HepG2 (cell line): ENCODE data around the gene MFAP1.

Source experiments
- DPF2 ChIP-seq: sonication (generic); formaldehyde crosslinking; IDR thresholded peaks from 2 replicates; pipeline ENCODE4 v1.4.0; 2020; ENCODE audit warnings: mild to moderate bottlenecking, low read depth, missing genetic modification reagents, borderline replicate concordance
- FOXA1 ChIP-seq, 2 experiments: fragments of 450-650 bp in 1 of 2; sonication (generic) in 1 of 2; formaldehyde crosslinking in 1 of 2; IDR thresholded peaks; 2 replicates each; pipeline versions ENCODE4 v1.4.0 to v1.6.1; 2016 to 2020; ENCODE audit warnings: missing genetic modification reagents in 1 of 2
- RAD21 ChIP-seq: fragments of 450-650 bp; formaldehyde crosslinking; IDR thresholded peaks from 2 replicates; pipeline ENCODE4 v1.5.0; 2020; ENCODE audit warnings: mild to moderate bottlenecking
- RFX5 ChIP-seq: IDR thresholded peaks from 2 replicates; pipeline ENCODE4 v1.6.1; 2011; ENCODE audit warnings: low read depth, low read length, improper control_type of control experiment
- SP2 ChIP-seq: sonication (generic); formaldehyde crosslinking; IDR thresholded peaks from 2 replicates; pipeline ENCODE4 v1.5.1; 2020; ENCODE audit warnings: mild to moderate bottlenecking, missing genetic modification reagents
- STAT5B ChIP-seq: sonication (generic); formaldehyde crosslinking; IDR thresholded peaks from 2 replicates; pipeline ENCODE4 v1.4.0; 2020; ENCODE audit warnings: missing genetic modification reagents
- ZFP1 ChIP-seq: IDR thresholded peaks from 2 replicates; pipeline ENCODE4 v1.6.1; 2016
- ZNF256 ChIP-seq: sonication (generic); formaldehyde crosslinking; conservative IDR thresholded peaks from 2 replicates; pipeline ENCODE4 v1.4.0; 2020; ENCODE audit warnings: missing genetic modification reagents
- TF ChIP-seq, protein P1 (sequence below): IDR thresholded peaks from 2 replicates; pipeline ENCODE4 v1.6.1; 2016; ENCODE audit warnings: missing compliant biosample characterization, missing genetic modification reagents, borderline replicate concordance
- TF ChIP-seq, protein P2 (sequence below): sonication (generic); formaldehyde crosslinking; IDR thresholded peaks from 2 replicates; pipeline ENCODE4 v1.8.1; 2023; ENCODE audit warnings: mild to moderate bottlenecking, missing genetic modification reagents
- TF ChIP-seq, protein P3 (sequence below): sonication (generic); formaldehyde crosslinking; IDR thresholded peaks from 2 replicates; pipeline ENCODE4 v1.5.0; 2020; ENCODE audit warnings: mild to moderate bottlenecking, missing genetic modification reagents, moderate library complexity
- TF ChIP-seq, protein P4 (sequence below): IDR thresholded peaks from 2 replicates; pipeline ENCODE4 v1.4.0; 2020; ENCODE audit warnings: mild to moderate bottlenecking, missing genetic modification reagents

DNA sequence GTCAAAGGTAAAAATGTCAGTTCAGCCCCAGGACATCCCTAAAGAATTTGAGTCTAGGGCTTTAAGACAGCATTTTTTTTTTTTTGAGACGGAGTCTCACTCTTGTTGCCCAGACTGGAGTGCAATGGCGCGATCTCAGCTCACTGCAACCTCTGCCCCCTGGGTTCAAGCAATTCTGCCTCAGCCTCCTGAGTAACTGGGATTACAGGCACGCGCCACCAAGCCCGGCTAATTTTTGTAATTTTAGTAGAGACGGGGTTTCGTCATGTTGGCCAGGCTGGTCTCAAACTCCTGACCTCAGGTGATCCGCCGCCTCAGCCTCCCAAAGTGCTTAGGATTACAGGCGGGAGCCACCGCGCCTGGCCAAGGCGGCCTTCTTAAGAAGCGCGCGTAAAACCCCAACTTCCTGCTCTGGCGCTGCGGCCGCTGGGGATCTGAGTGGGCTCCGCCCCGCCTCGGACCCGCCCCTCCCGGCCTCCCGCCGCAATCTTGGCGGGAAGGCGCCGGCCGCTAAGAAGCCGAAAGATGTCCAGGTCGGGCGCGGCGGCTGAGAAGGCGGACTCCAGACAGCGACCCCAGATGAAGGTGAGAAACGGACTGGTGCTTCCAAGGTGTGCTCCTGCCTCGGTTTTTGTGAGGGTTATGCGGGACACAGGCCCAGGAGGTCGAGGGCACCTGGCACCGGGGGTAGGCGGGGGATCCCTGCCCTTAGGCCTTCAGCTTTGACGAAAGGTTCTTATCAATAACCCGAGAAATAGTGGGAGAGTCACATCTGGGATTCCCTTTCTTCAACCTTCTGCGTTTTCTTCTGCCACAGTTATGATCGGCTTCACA lies 2.2 kb upstream of the MFAP1 start, which contains the start of gene WDR76:
- no peak for TF ChIP-seq ZNF256
- TF ChIP-seq, protein P1, sequence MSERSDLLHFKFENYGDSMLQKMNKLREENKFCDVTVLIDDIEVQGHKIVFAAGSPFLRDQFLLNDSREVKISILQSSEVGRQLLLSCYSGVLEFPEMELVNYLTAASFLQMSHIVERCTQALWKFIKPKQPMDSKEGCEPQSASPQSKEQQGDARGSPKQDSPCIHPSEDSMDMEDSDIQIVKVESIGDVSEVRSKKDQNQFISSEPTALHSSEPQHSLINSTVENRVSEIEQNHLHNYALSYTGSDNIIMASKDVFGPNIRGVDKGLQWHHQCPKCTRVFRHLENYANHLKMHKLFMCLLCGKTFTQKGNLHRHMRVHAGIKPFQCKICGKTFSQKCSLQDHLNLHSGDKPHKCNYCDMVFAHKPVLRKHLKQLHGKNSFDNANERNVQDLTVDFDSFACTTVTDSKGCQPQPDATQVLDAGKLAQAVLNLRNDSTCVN (CRISPR knock-in tag), result no peak
- TF ChIP-seq, protein P2, sequence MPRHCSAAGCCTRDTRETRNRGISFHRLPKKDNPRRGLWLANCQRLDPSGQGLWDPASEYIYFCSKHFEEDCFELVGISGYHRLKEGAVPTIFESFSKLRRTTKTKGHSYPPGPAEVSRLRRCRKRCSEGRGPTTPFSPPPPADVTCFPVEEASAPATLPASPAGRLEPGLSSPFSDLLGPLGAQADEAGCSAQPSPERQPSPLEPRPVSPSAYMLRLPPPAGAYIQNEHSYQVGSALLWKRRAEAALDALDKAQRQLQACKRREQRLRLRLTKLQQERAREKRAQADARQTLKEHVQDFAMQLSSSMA, result no peak
- TF ChIP-seq RFX5, result no peak
- no peak for TF ChIP-seq RAD21 (CRISPR knock-in tag)
- TF ChIP-seq SP2 (CRISPR knock-in tag), result no peak
- no peak for TF ChIP-seq STAT5B (CRISPR knock-in tag)
- TF ChIP-seq, protein P3, sequence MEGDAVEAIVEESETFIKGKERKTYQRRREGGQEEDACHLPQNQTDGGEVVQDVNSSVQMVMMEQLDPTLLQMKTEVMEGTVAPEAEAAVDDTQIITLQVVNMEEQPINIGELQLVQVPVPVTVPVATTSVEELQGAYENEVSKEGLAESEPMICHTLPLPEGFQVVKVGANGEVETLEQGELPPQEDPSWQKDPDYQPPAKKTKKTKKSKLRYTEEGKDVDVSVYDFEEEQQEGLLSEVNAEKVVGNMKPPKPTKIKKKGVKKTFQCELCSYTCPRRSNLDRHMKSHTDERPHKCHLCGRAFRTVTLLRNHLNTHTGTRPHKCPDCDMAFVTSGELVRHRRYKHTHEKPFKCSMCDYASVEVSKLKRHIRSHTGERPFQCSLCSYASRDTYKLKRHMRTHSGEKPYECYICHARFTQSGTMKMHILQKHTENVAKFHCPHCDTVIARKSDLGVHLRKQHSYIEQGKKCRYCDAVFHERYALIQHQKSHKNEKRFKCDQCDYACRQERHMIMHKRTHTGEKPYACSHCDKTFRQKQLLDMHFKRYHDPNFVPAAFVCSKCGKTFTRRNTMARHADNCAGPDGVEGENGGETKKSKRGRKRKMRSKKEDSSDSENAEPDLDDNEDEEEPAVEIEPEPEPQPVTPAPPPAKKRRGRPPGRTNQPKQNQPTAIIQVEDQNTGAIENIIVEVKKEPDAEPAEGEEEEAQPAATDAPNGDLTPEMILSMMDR (CRISPR knock-in tag), result no peak
- no peak for TF ChIP-seq ZFP1 (CRISPR knock-in tag)
- TF ChIP-seq FOXA1 (IDR thresholded peaks at IDR 0.05), result no peak
- no peak for TF ChIP-seq FOXA1 (CRISPR knock-in tag; IDR thresholded peaks at IDR 0.05)
- TF ChIP-seq, protein P4, sequence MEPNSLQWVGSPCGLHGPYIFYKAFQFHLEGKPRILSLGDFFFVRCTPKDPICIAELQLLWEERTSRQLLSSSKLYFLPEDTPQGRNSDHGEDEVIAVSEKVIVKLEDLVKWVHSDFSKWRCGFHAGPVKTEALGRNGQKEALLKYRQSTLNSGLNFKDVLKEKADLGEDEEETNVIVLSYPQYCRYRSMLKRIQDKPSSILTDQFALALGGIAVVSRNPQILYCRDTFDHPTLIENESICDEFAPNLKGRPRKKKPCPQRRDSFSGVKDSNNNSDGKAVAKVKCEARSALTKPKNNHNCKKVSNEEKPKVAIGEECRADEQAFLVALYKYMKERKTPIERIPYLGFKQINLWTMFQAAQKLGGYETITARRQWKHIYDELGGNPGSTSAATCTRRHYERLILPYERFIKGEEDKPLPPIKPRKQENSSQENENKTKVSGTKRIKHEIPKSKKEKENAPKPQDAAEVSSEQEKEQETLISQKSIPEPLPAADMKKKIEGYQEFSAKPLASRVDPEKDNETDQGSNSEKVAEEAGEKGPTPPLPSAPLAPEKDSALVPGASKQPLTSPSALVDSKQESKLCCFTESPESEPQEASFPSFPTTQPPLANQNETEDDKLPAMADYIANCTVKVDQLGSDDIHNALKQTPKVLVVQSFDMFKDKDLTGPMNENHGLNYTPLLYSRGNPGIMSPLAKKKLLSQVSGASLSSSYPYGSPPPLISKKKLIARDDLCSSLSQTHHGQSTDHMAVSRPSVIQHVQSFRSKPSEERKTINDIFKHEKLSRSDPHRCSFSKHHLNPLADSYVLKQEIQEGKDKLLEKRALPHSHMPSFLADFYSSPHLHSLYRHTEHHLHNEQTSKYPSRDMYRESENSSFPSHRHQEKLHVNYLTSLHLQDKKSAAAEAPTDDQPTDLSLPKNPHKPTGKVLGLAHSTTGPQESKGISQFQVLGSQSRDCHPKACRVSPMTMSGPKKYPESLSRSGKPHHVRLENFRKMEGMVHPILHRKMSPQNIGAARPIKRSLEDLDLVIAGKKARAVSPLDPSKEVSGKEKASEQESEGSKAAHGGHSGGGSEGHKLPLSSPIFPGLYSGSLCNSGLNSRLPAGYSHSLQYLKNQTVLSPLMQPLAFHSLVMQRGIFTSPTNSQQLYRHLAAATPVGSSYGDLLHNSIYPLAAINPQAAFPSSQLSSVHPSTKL (CRISPR knock-in tag), result no peak
- no peak for TF ChIP-seq DPF2
